SW480 (cell line): ENCODE results near the gene MEP1A.
"Not testable (repeated sequence)": the region's sequence is repeated elsewhere in the genome, so short reads cannot be mapped to it uniquely, and the experiment has no call there.

Source experiments
- DNase-seq: peaks from one replicate; pipeline ENCODE4 v3.0.0-alpha.2; 2016; ENCODE audit warnings: low spot score

Gene MEP1A, protein sequence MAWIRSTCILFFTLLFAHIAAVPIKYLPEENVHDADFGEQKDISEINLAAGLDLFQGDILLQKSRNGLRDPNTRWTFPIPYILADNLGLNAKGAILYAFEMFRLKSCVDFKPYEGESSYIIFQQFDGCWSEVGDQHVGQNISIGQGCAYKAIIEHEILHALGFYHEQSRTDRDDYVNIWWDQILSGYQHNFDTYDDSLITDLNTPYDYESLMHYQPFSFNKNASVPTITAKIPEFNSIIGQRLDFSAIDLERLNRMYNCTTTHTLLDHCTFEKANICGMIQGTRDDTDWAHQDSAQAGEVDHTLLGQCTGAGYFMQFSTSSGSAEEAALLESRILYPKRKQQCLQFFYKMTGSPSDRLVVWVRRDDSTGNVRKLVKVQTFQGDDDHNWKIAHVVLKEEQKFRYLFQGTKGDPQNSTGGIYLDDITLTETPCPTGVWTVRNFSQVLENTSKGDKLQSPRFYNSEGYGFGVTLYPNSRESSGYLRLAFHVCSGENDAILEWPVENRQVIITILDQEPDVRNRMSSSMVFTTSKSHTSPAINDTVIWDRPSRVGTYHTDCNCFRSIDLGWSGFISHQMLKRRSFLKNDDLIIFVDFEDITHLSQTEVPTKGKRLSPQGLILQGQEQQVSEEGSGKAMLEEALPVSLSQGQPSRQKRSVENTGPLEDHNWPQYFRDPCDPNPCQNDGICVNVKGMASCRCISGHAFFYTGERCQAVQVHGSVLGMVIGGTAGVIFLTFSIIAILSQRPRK

DNA sequence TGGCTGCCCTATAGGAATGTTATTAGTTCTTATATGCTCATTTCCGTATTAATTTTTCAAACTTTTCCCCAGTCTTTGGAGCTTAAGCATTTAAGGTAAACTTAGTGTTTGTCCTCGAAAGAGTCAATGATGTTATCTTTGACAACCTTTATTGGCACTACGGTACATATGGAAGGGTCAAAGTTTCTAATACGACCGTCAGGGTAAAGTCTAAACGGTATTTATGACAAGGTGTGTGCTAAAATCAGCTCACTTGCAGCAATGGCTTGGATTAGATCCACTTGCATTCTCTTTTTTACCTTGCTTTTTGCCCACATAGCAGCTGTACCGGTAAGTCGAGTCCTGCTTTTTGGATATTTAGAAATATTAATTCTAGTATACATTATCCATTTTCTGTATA lies at the start of gene MEP1A:
MEP1A (plus strand) TSS at position 252 of the 400 bp plus-strand sequence; CDS start at position 262, 10 bp downstream.
- DNase-seq, result no peak

GRCh38 chr6:46743425-46744158 lies 49.6 kb upstream of the MEP1A start:
- DNase-seq, result no peak

DNA sequence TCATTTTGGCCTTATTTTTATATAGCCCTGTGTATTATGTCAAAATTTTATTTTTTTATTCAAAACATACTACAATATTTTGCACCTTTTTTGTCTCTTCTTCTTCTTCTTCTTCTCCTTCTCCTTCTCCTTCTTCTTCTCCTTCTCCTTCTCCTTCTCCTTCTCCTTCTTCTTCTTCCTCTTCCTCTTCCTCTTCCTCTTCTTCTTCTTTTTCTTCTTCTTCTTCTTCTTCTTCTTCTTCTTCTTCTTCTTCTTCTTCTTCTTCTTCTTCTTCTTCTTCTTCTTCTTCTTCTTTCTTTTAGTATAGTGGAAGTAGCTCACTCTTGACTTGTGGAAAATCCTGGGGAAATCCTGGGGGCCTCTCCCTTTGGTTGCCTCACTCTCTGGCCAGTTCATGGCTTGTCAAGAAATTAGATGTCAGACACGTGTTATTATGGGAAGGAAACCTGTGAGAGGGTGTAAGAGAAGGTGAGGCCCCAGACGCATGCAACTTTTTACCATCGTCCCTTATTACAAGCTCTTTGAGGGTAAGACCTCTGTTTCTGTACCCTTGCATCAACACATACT lies 48.9 kb upstream of the MEP1A start:
- DNase-seq, result not testable (repeated sequence)

- DNase-seq, result no peak
These were observed 47.2 kb upstream of the MEP1A start for GRCh38 chr6:46745973-46746372.

DNA sequence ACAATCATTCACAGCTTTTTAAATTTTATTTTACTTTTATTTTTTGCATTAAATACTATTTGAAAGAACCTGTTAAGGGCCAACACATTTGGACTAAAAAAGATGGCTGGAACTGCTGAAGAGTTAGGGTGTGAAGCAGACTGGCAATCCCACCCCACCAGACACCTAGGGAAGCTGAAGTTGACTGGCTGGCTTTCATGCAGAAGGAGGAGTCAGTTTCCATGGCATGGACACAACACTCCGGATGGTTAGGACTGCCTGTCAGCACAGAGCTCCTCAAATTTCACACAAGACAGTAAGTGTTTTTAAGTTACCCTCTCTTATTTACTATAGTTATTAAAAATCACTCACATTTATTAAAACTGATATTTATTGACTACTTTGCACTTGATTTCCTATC lies 46.5 kb upstream of the MEP1A start, which contains the start of gene ANKRD66:
ANKRD66 (plus strand) TSS at position 238 of the 400 bp plus-strand sequence. CDS start 5,016 bp downstream, outside the sequence.
- DNase-seq, result no peak

DNA sequence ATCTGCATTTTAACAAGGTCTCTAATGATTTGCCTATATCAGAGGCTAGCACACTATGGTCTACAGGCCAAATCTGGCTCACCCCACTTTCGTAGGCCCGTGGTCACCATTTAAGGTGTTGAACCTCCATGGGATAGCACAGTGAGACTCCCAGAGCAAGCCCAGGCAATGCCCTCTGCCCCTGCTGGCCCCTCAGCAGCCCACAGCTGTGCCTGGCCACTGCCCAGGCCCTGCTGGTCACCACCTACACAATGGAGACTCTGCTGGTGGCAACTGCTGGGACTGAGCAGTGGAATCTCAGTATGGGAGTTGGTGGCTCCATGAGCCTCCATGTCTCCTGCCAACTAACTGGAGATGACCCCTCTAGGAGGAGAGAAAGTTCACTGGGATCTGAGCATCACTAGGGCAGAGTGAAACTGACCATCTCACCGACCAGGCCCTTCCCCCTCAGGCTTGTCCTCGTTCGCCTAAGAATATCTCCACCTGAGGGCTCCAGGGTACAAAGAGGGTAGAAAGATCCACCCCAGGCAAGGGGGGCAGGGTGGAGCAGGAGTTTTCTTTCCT lies 44.2 kb upstream of the MEP1A start:
- no peak for DNase-seq

DNA sequence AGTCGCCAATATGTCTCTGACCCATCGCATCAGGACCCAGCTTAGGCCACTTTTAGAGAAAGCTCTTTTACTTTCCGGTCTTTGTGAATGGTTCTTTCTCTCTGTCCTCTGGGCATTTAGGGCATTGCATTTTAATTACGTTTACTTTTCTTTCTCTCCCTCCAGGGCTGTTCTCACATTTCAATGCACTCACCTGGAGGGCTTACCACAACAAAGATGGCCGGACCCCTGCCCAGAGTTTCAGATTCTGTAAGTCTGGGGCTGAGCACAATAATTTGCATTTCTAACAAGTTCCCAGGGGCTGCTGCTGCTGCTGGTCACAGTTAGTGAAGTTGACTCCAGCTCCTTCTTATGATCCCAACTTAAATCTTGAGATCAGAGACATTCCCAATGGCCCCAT lies 43.5 kb upstream of the MEP1A start:
- no peak for DNase-seq

DNA sequence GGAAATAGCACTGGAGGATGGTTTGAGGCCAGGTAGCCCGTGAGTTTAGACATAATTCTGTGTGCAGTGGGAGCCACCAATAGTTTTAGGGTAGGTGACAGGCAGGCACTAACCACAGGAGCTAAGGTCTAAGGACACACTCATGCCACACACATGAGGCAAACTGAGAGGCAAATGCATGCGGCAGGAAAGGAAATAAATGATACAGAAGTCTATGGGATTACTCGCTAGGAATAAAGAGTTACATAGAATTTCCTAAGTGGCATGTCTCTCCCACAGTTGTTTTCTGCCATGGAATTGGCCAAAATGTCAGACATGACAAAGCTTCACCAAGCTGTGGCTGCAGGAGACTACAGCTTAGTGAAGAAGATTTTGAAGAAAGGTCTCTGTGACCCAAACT lies 41.5 kb upstream of the MEP1A start:
- DNase-seq, result no peak

DNA sequence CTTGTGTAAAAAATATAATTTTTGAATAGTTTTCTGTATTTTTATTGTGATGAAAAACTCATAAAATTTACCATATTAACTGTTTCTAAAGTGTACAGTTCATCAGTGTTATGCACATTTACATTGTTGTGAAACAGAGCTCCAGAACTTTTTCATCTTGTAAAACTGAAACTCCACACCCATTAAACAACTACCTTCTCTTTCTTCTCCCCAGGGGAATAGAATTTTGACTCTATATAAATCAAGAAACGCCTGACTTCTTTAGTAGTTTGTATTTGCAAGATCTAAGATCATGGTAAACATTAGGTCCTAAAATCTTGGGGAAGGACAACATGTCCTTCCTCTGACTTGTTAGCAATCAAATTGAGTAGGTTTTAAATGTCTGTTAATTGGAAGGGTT lies 37.3 kb upstream of the MEP1A start:
- no peak for DNase-seq

- no peak for DNase-seq
These were observed 36.5 kb upstream of the MEP1A start for GRCh38 chr6:46756469-46757213.

- DNase-seq, result no peak
These were observed 36.0 kb upstream of the MEP1A start for GRCh38 chr6:46757214-46757596.

GRCh38 chr6:46758960-46759753 lies 34.0 kb upstream of the MEP1A start:
- DNase-seq, result no peak

DNA sequence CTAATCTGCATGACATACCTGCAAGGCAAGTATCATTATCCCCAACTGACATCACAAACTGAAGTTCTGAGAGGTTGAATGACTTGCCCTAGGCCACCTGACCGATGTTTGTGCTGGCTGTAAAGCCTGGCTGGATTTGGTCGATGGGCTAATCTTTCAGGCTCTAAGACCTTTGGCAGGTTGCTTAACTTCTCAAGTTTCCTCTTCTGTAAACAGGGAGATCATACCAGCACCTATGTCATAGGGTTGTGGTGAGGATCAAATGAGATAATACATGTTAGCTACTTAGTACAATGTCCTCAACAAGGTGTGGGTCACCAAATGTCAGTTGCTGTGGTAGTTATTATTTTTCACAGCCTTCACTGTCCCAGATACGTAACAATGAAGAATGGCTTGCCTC lies 32.3 kb upstream of the MEP1A start:
- no peak for DNase-seq

DNA sequence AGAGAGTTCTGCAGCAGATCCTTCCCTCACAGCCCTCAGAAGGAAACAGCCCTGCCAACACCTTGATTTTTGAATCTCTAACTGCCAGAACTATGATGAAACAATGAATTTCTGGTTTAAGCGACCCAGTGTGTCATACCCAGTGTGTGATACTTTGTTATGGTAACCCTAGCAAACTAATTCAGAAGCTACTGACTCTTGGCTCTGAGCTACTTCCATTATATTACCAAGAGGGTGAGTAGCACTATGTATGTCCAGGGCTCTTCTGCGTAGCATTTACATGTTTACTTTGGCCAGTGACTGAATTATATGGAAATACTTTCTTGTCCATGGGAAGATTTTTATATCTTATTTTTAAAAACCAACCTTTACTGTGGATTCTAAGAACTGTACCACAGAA lies 29.7 kb upstream of the MEP1A start:
- DNase-seq, result no peak

DNA sequence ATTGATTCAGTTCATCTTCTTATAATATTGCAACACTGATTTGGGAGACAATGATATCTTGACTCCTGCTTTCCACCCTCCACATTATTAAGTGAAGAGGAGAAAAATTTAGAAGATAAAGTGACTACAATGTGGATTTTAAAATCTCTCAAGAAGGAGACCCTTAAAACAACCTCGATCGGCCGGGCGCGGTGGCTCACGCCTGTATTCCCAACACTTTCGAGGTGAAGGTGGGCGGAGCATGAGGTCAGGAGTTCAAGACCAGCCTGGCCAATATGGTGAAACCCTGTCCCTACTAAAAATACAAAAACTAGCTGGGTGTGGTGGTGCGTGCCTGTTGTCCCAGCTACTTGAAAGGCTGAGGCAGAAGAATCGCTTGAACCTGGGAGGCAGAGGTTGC lies 28.9 kb upstream of the MEP1A start:
- not testable (repeated sequence) for DNase-seq

GRCh38 chr6:46764961-46765360 lies 28.2 kb upstream of the MEP1A start:
- DNase-seq, result no peak

DNA sequence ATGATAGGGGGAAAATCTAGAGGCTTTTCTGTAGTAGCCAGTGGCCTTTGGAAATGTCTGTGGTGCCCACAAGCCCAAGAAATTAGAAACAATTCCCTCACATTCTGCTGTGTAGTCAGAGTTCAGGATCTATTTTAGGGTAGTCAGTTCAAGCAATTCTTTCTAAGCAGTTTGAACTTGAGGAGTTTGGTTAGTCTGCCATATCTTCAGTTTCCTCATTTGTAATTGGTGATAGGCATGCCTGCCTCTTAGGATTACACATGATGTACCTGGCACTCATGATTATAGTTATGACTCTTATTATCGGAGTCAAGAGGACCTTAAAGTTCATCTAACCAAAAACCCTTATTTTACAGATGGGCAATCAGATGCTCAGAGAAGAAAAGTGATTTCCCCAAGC lies 21.2 kb upstream of the MEP1A start:
- DNase-seq, result no peak

- DNase-seq, result no peak
These were observed 20.4 kb upstream of the MEP1A start for GRCh38 chr6:46772762-46773161.

DNA sequence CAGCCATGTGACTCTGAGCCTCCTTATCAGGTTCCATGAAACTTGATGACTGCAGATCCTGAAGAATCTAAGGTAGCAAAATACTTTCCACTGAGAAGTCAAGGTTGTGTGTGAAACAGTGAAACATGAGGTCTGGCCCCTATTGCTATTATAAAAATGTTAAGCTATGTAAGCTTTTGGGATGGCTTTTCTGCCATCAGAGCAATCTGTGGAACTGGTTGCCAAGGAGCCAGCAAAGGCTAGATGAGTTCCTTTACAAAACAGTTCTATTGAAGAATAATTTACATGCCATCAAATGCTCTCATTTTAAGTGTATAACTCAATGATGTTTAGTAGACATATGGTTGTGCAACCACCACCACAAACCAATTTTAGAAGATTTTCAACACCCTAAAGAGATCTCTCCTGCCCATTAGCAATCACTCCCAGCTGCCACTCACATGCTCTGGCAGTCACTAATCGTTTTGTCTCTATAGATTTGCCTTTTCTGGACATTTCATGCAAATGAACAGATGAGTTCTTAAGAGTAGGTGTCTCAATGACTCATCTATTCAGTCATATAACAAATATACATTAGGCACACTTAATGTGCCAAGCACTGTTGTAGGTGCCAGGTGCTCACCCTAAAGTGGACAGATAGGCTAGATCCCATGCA lies 19.9 kb upstream of the MEP1A start:
- DNase-seq, result no peak

DNA sequence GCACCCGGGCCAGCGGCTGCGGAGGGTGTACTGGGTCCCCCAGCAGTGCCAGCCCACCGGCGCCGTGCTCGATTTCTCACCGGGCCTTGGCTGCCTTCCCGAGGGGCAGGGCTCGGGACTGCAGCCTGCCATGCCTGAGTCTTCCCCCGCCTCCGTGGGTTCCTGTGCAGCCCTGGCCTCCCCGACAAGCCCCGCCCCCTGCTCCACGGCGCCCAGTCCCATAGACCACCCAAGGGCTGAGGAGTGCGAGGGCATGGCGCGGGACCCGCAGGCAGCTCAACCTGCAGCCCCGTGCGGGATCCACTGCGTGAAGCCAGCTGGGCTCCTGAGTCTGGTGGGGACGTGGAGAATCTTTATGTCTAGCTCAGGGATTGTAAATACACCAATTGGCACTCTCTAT lies 18.5 kb upstream of the MEP1A start:
- not testable (repeated sequence) for DNase-seq
